Stimulated activated naive CD4-positive, alpha-beta T cell (primary cell): ENCODE measurements around the gene JAK3.

ENCODE experiments used
- DNase-seq, 6 experiments: peaks; one replicate each; lab custom pipeline; 2025; lab: John Stamatoyannopoulos, UW

The JAK3 gene

GRCh38 chr19:17840019-17840418, 7.8 kb downstream of the JAK3 start:
- no peak for DNase-seq

- no peak for DNase-seq
These were observed 9.8 kb downstream of the JAK3 start for GRCh38 chr19:17837972-17838371.

GRCh38 chr19:17836530-17836929, 11.3 kb downstream of the JAK3 start:
- DNase-seq: no peak

GRCh38 chr19:17835182-17836006, 12.4 kb downstream of the JAK3 start:
- DNase-seq: no peak

- no peak for DNase-seq
These were observed 13.2 kb downstream of the JAK3 start for GRCh38 chr19:17834350-17835181.

GRCh38 chr19:17832443-17833208, 15.2 kb downstream of the JAK3 start:
- no peak for DNase-seq

- no peak for DNase-seq
These were observed 16.3 kb downstream of the JAK3 start for GRCh38 chr19:17831419-17831888.

GRCh38 chr19:17830567-17831418, 17.0 kb downstream of the JAK3 start:
- peak; percentile 17 to 70 (median 40) for DNase-seq

- DNase-seq: no peak
These were observed 17.8 kb downstream of the JAK3 start for GRCh38 chr19:17829855-17830566.

GRCh38 chr19:17826508-17827056, 21.2 kb downstream of the JAK3 start:
- DNase-seq: no peak

GRCh38 chr19:17824339-17824738, 23.4 kb downstream of the JAK3 start:
- no peak for DNase-seq

GRCh38 chr19:17821190-17821589, 26.6 kb downstream of the JAK3 start, which contains the start of gene INSL3:
TSS of gene INSL3 (minus strand) at chr19:17821519. CDS start at chr19:17821506, 13 bp downstream.
- no peak for DNase-seq

GRCh38 chr19:17817668-17818363, 30.0 kb downstream of the JAK3 start:
- DNase-seq: no peak

- no peak for DNase-seq
These were observed 35.7 kb downstream of the JAK3 start for GRCh38 chr19:17812099-17812498.

- DNase-seq: no peak
These were observed 36.1 kb downstream of the JAK3 start for GRCh38 chr19:17811681-17812080.

- no peak for DNase-seq
These were observed 36.7 kb downstream of the JAK3 start for GRCh38 chr19:17811103-17811502.

- DNase-seq: peak in 1 of 6 experiments; percentile 13
These were observed 40.0 kb downstream of the JAK3 start for GRCh38 chr19:17807731-17808316.

- no peak for DNase-seq
These were observed 40.8 kb downstream of the JAK3 start for GRCh38 chr19:17806945-17807344.

GRCh38 chr19:17805427-17805826, 42.4 kb downstream of the JAK3 start:
- no peak for DNase-seq
